GM12892 (cell line): Measurements from ENCODE around the gene TUBAL3.

Experiments
- POLR2A ChIP-seq: IDR thresholded peaks from 2 replicates; pipeline ENCODE4 v1.6.1; 2011; ENCODE audit warnings: low read depth, low read length, control low read depth
- POLR2AphosphoS5 ChIP-seq: IDR thresholded peaks from 2 replicates; pipeline ENCODE4 v1.6.1; 2011; ENCODE audit warnings: low read depth, low read length, control low read depth

DNA sequence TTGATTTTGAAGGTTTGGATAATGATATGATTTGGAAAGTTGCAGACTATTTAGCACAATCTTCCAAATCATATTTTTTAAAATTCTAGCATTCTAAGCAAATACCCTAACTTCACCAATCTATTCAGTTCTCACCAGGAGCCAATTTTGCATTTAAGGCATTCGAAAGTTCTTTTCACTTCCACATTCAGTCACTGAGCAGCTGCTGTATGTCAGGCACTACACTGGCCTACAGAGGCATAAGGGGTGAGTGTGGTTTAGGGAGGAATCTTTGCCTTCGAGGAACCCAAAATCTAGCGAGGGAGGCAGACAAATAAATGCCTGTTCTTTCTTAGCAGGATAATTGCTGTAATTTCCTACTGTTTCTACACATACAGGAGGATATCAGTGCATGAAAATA, 50.6 kb downstream of the TUBAL3 start:
- TF ChIP-seq POLR2A (no peak), POLR2AphosphoS5 (no peak)
